Measurements from ENCODE around the gene MCFD2.

DNA sequence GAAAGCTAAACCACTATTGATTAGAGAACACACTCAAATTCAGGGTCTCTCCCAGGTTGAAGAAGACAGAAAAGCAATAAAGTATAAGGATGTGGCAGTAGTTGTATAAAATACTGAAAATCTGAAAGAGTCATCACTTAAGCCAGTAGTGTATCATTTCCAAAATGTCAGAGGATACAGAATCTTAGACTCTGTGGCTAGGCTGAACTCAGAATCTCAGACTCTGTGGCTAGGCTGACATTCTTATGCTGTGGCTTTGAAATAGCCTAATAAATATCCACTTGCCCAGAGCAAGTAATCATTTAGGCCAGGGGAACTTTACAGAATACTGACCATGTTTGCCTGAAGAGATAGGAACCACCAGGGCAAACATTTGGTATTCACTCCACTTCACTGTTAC, 13.1 kb downstream of the MCFD2 start:
- TF ChIP-seq EZH2 (IDR thresholded peaks at IDR 0.05; ENCODE audit: borderline replicate concordance, insufficient read depth, low read depth, low read length, poor library complexity, severe bottlenecking) = no peak
- TF ChIP-seq, protein P1, sequence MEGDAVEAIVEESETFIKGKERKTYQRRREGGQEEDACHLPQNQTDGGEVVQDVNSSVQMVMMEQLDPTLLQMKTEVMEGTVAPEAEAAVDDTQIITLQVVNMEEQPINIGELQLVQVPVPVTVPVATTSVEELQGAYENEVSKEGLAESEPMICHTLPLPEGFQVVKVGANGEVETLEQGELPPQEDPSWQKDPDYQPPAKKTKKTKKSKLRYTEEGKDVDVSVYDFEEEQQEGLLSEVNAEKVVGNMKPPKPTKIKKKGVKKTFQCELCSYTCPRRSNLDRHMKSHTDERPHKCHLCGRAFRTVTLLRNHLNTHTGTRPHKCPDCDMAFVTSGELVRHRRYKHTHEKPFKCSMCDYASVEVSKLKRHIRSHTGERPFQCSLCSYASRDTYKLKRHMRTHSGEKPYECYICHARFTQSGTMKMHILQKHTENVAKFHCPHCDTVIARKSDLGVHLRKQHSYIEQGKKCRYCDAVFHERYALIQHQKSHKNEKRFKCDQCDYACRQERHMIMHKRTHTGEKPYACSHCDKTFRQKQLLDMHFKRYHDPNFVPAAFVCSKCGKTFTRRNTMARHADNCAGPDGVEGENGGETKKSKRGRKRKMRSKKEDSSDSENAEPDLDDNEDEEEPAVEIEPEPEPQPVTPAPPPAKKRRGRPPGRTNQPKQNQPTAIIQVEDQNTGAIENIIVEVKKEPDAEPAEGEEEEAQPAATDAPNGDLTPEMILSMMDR (IDR thresholded peaks at IDR 0.05) = no peak

Data from B cell (primary cell).